ENCODE data around the gene PRR15.

PRR15 gene

GRCh38 chr7:29569648-29570047 lies 6.0 kb downstream of the PRR15 start:
- DNase-seq (ENCODE audit: low read depth): no peak

DNA sequence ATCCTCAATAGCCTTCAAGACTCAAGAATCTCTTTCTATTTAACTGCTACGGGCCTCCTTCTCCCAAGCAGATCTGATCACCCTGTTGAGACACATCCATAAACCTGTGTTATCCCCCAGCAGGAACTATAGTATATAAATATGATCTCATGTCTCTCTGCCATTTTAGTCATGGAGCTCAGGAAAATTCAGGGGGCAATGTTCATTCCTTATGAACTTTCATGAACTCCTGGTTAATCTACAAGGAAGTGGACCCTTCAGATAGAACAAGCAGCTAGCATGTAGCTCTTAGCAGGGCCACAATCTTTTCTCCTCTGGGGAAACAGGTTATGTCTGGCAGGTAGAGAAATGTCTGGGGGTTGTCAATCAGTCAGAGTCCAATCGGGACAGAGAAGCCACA lies 8.9 kb downstream of the PRR15 start:
- no peak for DNase-seq (ENCODE audit: low read depth)

GRCh38 chr7:29573567-29573966 lies 9.9 kb downstream of the PRR15 start:
- no peak for DNase-seq (ENCODE audit: low read depth)

DNA sequence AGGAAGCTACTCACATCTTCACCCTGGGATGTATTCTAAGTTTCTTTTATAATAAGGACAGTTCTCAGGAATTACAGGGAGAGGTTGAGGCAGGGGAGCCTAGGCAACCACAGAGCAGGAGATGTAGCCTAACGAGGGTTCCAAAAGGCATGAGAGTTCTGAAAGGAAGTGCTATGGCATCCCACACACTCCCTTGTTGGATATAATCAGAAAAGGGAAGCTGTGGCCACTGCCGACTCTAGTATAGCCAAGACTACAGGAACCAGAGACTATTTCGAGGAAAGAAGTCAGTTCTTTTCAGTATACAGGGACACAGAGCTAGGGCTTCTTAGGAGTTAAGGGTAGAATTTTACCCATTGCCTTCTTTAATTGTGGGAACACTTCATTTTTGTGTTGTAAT lies 11.0 kb downstream of the PRR15 start:
- DNase-seq (ENCODE audit: low read depth): no peak

DNA sequence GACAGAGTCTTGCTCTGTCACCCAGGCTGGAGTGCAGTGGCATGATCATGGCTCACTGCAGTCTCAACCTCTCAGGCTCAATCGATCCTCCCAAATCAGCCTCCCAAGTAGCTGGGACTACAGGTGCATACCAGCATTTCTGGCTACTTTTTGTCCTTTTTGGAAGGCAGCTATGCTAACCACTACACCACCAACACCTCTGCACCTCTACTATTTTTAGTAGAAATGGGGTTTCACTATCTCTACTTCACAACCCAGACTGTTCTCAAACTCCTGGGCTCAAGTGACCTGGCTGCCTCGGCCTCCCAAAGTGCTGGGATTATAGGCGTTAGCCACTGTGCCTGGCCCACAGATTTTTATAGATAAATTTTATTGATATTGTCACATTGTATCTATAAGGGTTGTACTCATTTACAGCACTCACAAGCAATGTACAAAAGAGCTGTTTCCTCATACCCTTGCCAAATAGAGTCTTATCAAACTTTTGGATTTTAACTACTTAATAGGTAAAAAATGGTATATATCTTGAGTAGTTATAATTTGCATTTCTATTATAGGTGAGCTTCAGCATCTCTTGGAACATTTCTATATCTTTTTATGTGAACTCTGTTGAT lies 23.7 kb downstream of the PRR15 start:
- DNase-seq (ENCODE audit: low read depth): no peak

- DNase-seq (ENCODE audit: low read depth): no peak
These were observed 24.6 kb downstream of the PRR15 start for GRCh38 chr7:29588212-29588611.

DNA sequence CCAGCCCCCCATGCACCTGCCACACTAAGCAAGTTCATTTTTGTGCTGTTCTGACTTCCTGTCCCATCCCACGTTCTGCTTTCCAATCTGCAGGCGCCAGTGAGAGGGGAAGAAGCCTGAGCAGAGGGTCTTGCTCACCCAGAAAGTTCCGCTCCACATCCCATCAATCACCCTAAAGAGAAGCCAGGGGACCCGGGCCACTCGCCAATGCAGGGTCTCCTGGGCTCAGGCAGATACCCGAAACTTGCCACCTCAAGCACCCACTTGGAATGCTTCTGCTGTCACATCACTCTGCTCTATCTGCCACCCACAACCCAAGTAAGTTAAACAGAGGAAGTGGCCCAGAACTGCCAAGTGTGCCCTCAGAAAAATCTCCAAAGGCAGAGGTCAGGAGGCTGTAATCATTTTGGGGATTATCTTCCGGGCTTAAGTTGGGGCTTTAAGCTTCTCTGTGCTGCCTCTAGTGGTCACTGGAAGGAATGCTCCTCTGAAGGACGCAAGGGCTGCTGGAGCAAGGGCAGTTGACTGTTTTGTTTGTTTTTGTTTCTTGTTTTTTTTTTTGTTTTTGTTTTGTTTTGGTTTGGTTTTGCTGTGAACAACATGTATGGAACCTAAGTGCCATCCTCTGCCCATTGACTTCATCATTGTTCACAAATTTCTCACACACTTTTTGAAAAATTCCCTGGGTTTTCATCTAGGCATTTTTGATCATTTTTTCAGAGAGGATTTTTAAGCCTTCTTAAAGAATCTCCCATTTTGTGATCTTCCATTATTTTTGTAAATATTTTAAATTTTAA lies 25.5 kb downstream of the PRR15 start:
- DNase-seq (ENCODE audit: low read depth): no peak

GRCh38 chr7:29592866-29593265 lies 29.2 kb downstream of the PRR15 start:
- no peak for DNase-seq (ENCODE audit: low read depth)

- DNase-seq (ENCODE audit: low read depth): no peak
These were observed 29.8 kb downstream of the PRR15 start for GRCh38 chr7:29593459-29593858.

DNA sequence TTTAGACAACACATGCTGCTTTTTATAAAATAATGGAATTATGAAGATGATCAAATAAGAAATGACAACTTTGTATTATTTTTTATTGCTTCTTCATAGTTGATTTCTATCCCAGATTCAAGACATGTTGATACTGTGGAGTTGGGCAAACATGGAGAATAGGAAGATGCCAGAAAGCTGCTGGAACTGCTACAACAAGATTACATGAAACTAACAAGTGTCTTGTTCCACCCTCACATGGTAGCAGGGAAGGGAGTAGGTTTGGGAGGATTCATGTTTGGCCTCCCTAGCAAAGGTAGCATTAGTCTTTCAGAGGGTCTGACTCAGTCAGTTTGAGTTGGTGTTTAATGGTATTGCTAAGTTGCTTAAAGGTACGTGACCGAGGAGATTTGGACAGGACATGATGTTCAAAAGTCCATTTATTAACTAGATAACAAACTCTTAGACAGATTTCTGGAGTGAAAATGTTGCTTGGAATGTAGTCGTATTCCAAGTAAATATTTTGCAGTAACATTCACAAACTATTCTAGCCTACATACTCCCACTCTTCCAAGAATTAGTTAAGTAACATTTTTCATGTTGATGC lies 33.1 kb downstream of the PRR15 start:
- no peak for DNase-seq (ENCODE audit: low read depth)

GRCh38 chr7:29597266-29597665 lies 33.6 kb downstream of the PRR15 start:
- DNase-seq (ENCODE audit: low read depth): no peak

- no peak for DNase-seq (ENCODE audit: low read depth)
These were observed 34.5 kb downstream of the PRR15 start for GRCh38 chr7:29598137-29598536.

- no peak for DNase-seq (ENCODE audit: low read depth)
These were observed 35.0 kb downstream of the PRR15 start for GRCh38 chr7:29598613-29599012.

DNA sequence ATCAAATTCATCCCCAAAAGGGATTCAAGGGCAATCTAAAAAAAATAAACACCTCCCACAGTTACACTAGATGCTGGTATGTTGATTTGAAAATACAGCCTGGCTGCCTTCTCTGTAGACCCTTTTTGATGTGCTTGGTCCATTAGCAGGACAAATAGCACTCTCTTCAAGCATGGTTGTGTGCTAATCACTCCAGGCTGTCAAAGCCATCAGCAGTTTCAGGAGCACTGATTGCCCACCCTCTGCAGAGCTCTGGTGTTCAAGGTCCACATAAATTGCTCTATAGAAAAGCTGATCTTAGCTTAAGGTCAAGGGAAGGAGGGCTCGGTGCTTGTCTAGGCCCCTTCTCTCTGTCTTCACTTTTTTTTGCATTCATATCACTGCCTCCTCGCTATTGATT lies 35.4 kb downstream of the PRR15 start:
- no peak for DNase-seq (ENCODE audit: low read depth)

DNA sequence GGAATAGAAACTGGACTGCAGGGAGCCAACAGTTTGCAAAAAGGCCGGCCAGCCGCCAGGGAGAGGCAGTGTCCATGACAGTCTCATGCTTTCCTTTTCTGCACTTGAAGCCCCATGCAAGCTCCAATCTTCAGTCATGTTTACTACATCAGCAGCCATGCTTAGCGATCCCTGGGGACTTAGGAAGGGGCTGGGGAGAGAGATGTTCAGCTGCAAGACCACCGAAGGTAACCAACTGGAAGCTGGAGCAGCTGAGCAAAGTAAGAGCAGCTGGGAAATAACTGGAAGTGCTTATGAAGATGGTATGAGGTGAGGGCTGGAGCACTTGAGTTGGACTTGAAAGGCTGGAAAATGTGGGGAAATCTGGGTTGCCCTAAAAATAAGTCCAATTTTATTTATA lies 37.0 kb downstream of the PRR15 start:
- no peak for DNase-seq (ENCODE audit: low read depth)

DNA sequence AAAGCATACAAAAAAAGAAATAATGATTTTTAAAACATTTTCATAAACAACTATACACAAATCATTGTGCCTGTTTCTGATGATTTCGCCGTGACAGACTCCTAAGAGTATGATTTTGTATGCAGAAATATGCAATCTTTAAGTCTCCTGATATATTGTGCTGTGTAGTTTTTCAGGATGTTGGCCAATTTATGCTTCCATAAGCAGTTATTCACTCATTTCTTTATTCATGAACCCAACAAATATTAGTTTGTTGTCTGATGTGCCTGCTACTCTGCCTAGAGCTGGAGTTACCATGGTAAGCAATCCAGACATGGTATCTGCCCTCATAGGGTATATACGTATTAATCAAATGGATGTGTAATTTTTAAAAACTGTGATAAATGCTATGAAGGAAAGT lies 40.4 kb downstream of the PRR15 start:
- DNase-seq (ENCODE audit: low read depth): no peak

- no peak for DNase-seq (ENCODE audit: low read depth)
These were observed 41.1 kb downstream of the PRR15 start for GRCh38 chr7:29604702-29605101.

DNA sequence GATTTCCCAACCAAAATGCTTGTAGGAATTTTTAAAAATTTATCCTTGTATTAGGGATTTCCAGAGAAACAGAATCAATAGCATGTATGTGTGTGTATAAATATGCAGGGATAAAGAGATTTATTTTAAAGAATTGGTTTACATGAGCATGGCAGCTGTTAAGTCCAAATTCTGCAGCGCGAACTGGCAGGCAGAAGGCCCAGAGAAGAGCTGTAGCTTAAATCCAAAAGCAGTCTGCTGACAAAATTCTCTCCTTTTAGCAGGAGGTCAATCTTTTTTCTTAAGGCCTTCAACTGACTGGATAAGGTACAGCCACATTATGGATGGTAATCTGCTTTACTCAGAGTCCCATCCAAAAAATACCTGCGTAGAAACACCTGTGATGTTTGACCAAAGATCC lies 42.0 kb downstream of the PRR15 start:
- DNase-seq (ENCODE audit: low read depth): no peak

- DNase-seq (ENCODE audit: low read depth): no peak
These were observed 42.7 kb downstream of the PRR15 start for GRCh38 chr7:29606287-29606721.

- no peak for DNase-seq (ENCODE audit: low read depth)
These were observed 43.2 kb downstream of the PRR15 start for GRCh38 chr7:29606830-29607229.

DNA sequence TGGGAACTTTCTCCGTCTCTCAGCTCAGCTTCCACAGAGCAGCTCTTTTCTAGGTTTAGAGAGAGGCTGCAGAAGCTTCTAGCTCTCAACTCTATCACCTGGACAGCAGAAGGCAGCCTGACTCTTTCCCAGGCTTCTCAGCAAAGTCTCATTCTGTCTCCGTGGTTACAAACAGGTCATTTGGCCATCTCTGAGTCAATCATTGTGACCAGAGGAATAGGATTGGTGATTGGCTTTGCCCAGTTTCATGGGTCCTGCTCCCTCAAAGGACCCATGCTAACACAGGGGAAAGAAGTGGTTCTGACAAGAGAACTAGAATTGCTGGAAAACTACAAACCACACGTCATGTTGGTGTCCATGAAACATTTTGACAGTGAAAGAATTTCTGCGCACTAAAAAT lies 43.6 kb downstream of the PRR15 start:
- DNase-seq (ENCODE audit: low read depth): no peak

DNA sequence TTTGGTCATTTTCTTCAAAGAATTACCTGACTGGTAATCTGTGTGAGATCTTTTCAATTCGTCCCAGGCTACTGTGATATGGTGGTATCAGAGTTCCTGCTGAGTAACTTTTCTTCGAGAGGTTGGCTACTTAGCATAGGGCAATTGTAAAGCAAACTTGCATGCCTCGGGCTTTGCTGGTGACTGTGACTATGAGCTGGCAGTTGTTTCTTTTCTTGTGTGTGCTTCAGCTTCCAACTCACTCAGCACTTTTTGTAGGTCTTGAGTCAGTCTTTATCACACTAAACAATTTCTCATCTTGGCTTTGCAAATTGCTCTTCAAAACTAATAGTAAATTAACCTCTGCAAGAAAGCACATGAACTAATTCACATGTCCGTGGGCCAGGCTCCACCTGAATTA lies 44.3 kb downstream of the PRR15 start:
- DNase-seq (ENCODE audit: low read depth): no peak

All from T-helper 22 cell (primary cell).